Measurements from ENCODE around the gene MCRIP2.
A peak's percentile ranks its signal among the peaks of the same experiment; 100 is the strongest.

MCRIP2 gene

DNA sequence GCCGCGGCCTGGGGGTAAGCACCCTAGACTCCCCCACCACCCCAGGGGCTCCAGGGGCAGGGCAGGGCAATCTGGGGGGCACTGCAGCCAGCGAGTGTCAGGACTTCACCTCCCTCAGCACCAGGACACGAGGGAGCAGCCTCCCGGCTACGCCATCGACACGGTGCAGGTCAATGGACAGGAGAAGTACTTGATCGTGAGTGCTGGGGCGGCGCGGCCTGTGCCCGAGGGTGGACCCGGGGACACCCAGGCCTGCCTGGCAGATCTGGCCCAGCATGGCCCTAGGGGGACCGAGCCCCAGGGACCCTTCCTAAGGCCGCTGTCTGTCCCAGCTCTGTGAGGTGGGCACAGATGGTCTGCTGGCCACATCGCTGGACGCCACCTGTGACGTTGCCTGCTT lies 30.7 kb downstream of the MCRIP2 start:
- no peak for DNase-seq

DNA sequence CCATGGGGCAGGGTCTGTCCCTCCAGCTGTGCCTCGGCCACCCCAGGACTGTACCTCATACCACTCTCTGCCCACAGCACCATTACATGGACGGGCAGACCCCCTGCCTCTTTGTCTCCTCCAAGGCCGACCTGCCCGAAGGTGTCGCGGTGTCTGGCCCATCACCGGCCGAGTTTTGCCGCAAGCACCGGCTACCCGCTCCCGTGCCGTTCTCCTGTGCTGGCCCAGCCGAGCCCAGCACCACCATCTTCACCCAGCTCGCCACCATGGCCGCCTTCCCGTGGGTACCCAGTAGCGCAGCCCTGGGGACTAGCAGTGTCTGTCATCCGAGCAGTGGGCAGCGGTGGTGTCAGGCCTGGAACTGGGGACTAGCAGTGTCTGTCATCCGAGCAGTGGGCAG lies 31.2 kb downstream of the MCRIP2 start:
- no peak for DNase-seq

DNA sequence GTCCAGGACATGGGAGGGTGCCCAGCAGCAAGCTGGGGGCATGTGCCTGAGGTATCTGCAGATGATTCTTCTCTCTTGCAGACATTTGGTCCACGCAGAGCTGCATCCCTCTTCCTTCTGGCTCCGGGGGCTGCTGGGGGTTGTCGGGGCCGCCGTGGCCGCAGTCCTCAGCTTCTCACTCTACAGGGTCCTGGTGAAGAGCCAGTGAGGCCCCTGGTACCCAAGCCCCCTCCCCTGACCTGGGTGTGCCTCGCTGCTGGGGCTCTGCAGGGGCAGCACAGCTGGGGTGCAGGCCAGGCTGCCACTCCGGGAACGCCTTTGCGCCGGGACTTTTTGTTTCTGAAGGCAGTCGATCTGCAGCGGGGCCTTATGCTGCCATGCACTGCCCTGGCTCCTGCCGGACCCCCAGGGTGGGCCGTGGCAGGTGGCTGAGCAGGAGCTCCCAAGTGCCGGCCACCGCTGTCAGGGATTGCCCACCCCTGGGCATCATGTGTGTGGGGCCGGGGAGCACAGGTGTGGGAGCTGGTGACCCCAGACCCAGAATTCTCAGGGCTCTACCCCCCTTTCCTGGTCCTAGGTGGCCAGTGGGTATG lies 31.9 kb downstream of the MCRIP2 start:
- no peak for DNase-seq

DNA sequence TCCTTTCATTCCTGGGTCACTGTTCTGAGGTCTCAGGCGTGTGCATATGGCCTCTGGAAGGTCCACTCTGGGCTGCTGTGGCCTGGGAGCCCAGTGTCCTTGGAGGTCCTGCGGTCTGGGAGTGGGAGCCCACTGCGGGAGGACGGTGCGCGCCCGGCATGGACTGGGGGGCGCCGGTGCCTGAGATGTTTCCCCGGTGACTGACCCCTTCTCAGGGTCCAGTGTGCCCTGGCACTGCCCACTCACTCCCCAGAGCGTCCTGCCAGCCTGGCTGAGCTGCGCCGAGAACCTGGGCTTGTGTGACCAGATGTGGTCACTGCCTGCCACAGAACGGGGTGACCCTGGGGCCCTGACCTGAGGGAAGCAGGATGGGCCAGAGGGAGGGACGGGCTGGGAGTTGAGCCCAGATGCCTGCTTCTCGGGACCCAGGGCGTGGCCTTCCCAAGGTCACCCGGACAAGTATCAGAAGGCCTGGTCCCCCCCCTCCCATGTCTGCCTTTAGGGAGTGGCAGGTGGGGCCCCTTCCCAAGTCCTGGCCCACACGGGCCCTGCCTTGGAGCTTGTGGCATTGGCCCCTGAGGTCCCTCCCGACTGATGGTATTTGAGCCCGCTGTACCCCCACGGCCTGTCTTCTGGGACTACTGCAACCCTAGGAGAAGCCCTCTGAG lies 32.7 kb downstream of the MCRIP2 start:
- no peak for DNase-seq

DNA sequence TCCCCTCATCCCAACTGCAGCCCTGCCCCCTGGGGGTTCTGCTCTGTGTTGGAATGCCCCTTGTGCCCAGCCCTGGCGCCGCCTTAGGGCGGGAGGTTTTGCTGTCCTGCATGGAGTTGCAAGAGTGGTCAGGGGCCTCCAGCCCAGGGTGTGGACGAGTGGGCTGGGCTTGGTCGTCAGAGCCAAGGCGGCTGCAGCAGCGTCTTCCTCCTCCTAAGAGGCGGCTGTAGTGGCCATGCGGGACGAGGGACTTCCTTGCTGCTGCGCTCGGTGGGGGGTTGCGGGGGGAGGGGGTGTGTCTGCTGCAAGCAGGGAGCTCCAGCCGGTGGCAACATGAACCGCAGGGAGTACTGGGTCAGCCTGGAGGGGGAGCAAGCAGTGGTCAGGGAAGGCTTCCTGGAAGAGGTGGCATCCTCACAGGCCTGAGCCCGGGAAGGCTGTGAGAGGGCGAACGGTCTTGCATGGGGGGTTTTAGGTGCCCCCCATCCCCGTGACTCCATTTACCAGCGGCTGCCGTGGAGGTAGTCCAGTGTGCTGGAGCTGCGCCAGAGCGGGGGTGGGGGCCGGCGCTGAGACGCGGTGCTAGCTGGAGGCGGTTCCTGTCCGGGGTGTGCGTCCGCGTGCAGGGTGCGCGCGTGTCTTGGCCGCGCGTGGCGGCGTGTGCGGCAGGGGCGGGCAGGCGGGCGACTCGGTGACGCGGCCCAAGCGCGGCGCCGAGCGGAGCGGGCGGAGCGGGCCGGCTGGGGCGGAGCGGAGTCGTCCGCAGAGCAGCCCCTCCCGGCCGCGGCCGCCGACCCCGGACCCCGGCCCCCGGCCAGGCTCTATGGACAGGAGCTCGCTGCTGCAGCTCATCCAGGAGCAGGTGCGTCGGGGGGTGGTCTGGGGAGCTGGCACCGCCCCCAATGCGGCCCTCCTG lies 33.6 kb downstream of the MCRIP2 start, which contains the start of gene RHBDL1:
RHBDL1 (plus strand) TSS at position 704 of the 916 bp plus-strand sequence; CDS start at position 824, 120 bp downstream.
- no peak for DNase-seq

DNA sequence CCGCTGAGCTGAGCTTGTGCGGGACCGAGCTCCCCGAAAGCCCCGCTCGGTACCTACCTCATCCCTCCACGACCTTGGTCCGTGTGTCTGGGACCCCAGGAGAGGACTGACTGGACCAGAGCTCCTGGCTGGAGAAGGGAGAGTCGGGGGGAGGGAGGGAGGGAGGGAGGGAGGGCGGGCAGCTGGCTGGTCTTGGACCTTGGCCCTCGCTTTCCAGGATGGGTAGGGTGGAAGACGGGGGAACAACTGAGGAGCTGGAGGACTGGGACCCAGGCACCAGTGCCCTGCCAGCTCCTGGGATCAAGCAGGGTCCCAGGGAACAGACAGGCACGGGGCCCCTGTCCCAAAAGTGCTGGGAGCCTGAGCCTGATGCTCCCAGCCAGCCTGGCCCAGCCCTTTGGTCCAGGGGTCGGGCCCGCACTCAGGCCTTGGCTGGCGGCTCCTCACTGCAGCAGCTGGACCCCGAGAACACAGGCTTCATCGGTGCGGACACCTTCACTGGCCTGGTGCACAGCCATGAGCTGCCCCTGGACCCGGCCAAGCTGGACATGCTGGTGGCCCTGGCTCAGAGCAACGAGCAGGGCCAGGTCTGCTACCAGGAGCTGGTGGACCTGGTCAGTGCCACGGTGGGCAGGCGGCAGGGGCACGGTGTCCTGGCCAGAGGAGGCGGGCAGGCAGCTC lies 34.4 kb downstream of the MCRIP2 start:
- DNase-seq: no peak

DNA sequence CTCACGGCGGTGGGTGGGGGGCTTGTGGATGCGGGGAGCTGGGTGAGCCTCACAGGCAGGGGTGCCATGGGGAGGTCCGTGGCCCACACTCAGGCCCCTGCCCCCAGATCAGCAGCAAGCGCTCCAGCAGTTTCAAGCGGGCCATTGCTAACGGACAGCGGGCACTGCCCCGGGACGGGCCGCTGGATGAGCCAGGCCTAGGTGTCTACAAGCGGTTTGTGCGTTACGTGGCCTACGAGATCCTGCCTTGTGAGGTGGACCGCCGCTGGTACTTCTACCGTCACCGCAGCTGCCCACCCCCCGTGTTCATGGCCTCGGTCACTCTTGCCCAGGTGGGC lies 34.9 kb downstream of the MCRIP2 start:
- DNase-seq: no peak

DNA sequence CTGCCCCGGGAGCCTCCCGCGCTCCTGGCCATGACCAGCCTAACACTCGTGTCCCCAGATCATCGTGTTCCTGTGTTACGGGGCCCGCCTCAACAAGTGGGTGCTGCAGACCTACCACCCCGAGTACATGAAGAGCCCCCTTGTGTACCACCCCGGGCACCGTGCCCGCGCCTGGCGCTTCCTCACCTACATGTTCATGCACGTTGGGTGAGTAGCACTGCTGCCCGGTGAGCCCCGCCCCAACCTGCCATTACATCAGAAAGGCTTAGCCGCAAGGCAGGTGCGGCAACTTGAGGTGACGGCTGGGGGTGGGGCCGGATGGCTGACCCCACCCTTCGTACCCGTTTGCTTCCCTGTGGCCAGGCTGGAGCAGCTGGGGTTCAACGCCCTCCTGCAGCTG lies 35.3 kb downstream of the MCRIP2 start:
- DNase-seq: no peak

DNA sequence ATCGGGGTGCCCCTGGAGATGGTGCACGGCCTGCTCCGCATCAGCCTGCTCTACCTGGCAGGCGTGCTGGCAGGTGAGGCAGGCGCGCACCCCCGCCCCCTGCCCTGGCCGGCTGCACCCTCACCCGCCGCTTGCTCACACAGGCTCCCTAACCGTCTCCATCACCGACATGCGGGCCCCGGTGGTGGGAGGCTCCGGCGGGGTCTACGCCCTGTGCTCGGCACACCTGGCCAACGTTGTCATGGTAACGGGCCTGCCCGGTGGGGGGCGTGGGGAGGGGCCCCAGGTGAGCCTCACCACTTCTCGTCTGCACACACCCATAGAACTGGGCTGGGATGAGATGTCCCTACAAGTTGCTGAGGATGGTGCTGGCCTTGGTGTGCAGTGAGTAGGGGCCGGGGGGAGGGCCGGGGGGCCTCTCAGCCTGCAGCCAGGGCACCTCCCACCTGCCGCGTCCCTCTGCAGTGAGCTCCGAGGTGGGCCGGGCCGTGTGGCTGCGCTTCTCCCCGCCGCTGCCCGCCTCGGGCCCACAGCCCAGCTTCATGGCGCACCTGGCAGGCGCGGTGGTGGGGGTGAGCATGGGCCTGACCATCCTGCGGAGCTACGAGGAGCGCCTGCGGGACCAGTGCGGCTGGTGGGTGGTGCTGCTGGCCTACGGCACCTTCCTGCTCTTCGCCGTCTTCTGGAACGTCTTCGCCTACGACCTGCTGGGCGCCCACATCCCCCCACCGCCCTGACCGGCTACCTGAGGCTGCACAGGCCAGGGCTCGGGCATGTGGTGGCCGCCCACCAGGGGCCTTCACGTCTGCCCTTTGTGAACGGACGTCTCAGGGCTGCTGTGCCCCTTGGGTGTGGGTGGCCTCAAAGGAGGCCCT lies 35.9 kb downstream of the MCRIP2 start:
- DNase-seq: no peak

DNA sequence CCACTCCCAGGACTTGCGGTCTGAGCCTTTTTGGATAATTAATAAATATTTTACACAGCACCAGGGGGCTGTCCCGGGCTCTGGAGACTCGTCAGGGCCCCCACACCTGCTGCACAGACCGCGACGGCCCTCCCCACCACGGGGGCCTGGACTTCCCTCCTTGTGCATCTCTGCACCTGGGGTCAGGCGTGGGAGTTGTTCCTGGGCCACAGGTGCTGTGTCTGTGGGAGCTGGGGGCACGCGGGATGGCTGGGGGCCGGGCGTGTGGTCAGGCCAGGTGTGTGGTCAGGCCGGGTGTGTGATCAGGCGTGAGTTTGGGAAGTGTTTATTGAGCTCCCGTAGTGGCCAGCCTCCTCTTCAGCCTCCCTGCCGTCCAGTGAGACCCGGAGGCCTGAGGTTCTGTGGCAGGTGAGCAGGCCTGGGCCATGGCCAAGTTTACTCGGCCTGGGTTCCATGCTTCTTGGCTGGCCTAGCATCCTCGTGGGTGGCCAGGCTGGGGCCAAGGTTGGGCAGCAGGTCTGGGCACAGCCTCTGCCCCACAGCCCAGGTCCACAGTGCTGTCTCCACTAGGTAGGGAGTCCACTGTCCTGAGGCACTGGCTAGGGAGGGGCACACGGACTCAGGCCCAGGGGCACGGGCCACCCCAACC lies 36.7 kb downstream of the MCRIP2 start:
- DNase-seq: no peak

DNA sequence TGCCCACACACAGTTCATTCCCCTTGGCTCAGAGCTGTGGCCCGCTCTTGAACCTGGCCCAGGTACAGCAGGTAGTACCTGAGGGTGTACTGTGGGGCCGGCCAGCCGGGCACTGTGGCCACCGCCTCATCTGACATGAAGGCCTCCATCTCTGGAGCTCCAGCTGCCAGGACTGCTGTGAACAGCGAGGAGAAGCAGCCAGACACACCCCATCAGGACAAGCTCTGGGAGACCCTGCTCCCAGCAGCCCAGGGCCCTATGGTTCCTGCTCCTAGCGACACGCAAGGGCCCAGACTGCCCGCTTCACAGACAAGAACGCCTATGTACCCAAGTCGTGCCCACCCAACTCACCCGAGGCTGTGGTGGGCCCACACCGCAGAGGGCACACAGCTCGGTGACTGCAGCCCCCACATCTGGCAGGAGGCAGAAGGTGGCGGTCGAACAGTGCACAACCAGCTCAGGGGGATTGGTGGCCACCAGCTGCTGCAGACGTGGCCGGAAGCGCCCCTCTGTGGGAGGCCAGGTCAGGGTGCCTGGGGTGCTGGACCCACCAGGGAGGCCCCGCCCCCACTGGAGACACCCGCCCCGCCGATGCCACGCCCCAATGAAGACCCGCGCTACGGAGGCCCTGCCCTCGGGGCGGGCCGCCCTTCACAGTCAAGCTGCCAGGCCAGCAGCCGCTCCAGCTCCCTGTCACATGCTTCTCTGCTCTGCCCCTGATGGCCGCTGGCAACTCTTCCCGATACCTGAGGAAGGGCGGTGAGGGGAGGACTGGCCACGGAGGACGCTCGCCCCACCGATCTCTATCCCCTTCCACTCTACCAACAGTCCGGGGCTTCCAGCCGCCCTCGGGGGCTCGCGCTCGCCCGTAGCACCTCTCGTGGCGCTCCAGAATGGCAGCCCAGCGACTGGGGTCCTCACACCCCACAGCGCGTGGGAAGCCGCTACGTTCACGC lies 37.5 kb downstream of the MCRIP2 start:
- peak; percentile 80 for DNase-seq

DNA sequence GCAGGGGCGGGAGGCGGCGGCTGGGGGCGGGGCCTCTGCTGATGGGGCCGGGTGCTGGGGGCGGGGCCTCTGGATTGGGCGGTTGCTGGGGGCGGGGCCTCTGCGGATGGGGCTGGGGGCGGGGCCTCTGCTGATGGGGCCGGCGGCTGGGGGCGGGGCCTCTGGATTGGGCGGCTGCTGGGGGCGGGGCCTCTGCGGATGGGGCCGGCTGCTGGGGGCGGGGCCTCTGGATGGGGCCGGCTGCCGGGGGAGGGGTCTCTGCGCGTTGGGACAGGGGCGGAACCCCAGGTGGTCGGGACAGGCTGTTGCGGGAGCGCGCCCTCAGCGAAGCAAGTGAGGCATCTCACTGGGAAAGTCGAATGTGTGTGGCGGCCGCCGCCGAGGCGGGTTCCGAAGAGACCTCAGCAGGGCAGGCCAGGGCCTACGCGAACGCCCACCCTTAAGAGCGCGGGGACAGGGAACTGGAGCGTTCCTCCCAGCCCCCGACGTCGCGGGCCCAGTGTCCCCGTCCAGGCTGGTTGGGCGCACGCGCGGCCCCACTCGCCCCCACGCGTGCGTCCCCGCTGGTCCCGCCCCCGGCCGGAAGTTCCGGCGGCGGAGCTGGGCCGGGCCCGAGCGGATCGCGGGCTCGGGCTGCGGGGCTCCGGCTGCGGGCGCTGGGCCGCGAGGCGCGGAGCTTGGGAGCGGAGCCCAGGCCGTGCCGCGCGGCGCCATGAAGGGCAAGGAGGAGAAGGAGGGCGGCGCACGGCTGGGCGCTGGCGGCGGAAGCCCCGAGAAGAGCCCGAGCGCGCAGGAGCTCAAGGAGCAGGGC lies 38.4 kb downstream of the MCRIP2 start, which contains the start of gene STUB1:
STUB1 (plus strand) TSS at position 597 of the 811 bp plus-strand sequence; CDS start at position 713, 116 bp downstream.
- DNase-seq: peak; percentile 93

DNA sequence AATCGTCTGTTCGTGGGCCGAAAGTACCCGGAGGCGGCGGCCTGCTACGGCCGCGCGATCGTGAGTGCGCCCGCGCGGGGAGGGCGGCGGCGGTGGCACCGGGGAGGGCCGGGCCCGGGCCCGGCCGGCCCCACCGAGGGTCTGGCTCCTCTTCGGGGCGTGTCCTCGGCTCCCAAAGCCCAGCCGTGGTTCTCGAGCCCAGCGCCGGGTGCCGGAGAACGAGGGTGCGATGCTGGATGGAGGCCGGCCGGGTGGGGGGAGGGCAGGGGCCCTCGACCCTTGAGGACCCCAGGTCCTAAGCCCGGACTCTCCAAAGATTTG lies 39.0 kb downstream of the MCRIP2 start:
- no peak for DNase-seq

DNA sequence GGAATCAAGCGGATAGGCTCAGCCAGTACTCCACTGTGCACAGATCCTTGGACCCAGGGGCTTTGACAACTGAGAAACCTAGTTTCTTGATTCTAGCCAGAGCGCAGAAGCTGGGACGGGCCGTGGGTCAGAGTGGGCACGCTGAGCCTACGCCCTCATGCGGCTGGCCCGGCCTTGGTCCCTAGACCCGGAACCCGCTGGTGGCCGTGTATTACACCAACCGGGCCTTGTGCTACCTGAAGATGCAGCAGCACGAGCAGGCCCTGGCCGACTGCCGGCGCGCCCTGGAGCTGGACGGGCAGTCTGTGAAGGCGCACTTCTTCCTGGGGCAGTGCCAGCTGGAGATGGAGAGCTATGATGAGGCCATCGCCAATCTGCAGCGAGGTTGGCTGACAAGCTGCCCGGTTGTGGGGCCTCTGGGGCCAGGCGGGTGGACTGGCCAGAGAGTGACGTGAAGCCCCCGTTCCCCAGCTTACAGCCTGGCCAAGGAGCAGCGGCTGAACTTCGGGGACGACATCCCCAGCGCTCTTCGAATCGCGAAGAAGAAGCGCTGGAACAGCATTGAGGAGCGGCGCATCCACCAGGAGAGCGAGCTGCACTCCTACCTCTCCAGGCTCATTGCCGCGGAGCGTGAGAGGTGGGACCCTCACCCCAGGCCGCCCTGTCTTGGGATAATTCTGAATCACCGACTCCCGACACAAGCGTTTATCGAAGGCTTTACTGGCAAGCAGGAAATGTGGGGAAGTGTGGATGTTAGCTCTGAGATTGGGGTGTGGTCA lies 39.5 kb downstream of the MCRIP2 start:
- DNase-seq: peak; percentile 60

DNA sequence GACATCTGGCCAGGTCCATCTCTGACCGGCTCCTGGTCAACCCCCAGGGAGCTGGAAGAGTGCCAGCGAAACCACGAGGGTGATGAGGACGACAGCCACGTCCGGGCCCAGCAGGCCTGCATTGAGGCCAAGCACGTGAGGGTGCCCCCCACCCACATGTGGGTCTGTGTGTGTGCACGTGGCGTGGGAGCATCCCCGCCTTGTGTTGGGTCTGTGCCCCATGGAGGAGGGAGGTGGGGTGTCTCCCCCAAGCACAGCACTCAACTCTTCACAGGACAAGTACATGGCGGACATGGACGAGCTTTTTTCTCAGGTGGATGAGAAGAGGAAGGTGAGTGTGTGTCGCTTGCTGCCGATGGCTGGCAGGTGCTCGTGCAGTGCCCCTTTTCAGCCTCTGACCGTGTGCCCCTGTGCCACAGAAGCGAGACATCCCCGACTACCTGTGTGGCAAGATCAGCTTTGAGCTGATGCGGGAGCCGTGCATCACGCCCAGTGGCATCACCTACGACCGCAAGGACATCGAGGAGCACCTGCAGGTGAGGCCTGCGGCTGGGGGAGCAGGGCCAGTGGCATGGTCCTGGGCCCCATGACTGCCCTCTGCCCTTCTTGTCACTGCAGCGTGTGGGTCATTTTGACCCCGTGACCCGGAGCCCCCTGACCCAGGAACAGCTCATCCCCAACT lies 40.3 kb downstream of the MCRIP2 start:
- peak; percentile 23 for DNase-seq

DNA sequence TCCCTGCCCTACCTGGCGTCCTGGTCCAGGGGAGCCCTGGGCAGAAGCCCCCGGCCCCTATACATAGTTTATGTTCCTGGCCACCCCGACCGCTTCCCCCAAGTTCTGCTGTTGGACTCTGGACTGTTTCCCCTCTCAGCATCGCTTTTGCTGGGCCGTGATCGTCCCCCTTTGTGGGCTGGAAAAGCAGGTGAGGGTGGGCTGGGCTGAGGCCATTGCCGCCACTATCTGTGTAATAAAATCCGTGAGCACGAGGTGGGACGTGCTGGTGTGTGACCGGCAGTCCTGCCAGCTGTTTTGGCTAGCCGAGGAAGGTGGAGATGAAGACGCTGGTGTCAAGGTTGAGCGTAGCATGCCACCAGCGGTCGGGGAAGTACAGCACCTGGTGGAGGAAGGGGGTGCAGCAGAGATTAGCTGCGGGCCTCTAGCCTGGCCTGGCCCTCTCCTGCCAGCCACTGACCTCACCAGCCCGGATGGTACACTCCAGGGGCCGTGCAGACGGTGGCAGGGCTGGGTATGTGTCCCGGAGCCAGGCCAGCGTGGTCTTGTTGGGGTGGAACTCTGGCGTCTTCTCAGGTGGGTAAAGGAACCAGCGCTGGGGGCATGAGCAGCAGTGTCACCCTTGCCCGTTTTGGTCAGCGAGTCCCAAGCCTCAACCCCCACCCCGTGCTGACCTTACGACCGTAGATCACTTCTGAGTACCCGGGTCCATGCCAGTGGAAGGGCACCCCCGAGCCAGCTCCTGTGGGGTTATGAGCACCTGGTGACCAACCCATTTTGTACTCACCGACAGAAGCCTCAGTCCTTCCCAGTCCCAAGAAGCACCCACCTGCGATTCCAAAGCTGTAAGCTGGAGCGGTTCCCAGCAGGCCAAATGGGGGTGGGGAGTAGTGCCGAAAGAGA lies 41.1 kb downstream of the MCRIP2 start:
- no peak for DNase-seq

Data from OCI-M1 (cell line).